HG02970 (cell line): ENCODE results near the gene CNPY2.
"Not testable (repeated sequence)": the region's sequence is repeated elsewhere in the genome, so short reads cannot be mapped to it uniquely, and the experiment has no call there.

Experiments
- ATAC-seq: cut with Tn5 transposase; IDR thresholded peaks from one replicate; pipeline ENCODE4 v1.9.1; 2021; ENCODE audit warnings: mild to moderate bottlenecking, moderate library complexity, moderate number of reproducible peaks; ENCODE audit not compliant: unreplicated experiment, low FRiP score

Gene CNPY2

GRCh38 chr12:56315622-56316473 is at the start of gene CNPY2:
CNPY2 (minus strand) TSS chr12:56315988; CDS start chr12:56315217, 771 bp downstream.
- peak; percentile 89 for ATAC-seq

- no peak for ATAC-seq
Observed at GRCh38 chr12:56362130-56363059, 46.6 kb upstream of the CNPY2 start, which contains the start of gene APOF. APOF (minus strand) TSS chr12:56362857; CDS start chr12:56362745, 112 bp downstream.

GRCh38 chr12:56361487-56362129 is 45.8 kb upstream of the CNPY2 start:
- no peak for ATAC-seq

GRCh38 chr12:56359851-56360767 is 44.3 kb upstream of the CNPY2 start, which contains the start of gene STAT2:
STAT2 (minus strand) TSS chr12:56360107; CDS start chr12:56356571, 3,536 bp downstream.
- peak; percentile 95 for ATAC-seq

GRCh38 chr12:56358836-56359532 is 43.2 kb upstream of the CNPY2 start:
- ATAC-seq, result no peak

- no peak for ATAC-seq
Observed at GRCh38 chr12:56351325-56351724, 35.5 kb upstream of the CNPY2 start.

- no peak for ATAC-seq
Observed at GRCh38 chr12:56350662-56351061, 34.9 kb upstream of the CNPY2 start.

- ATAC-seq, result no peak
Observed at GRCh38 chr12:56348776-56349175, 33.0 kb upstream of the CNPY2 start.

GRCh38 chr12:56347255-56347654 is 31.5 kb upstream of the CNPY2 start:
- ATAC-seq, result not testable (repeated sequence)

GRCh38 chr12:56346675-56347074 is 30.9 kb upstream of the CNPY2 start:
- no peak for ATAC-seq

- ATAC-seq, result not testable (repeated sequence)
Observed at GRCh38 chr12:56342290-56342689, 26.5 kb upstream of the CNPY2 start.

GRCh38 chr12:56341616-56342015 is 25.8 kb upstream of the CNPY2 start:
- ATAC-seq, result no peak

- ATAC-seq, result no peak
Observed at GRCh38 chr12:56339158-56339422, 23.3 kb upstream of the CNPY2 start.

- ATAC-seq, result no peak
Observed at GRCh38 chr12:56338308-56339157, 22.7 kb upstream of the CNPY2 start, which contains the start of gene IL23A. IL23A (plus strand) TSS chr12:56338884; CDS start chr12:56339045, 161 bp downstream.

- no peak for ATAC-seq
Observed at GRCh38 chr12:56337753-56338251, 22.0 kb upstream of the CNPY2 start.

GRCh38 chr12:56336361-56337167 is 20.8 kb upstream of the CNPY2 start:
- no peak for ATAC-seq

- ATAC-seq, result not testable (repeated sequence)
Observed at GRCh38 chr12:56335527-56335926, 19.7 kb upstream of the CNPY2 start.
